HepG2 (cell line): ENCODE measurements around the gene CDT1. TPM values are rescaled to one million over a fixed set of nuclear protein-coding genes. Genes with fewer than 3 reads are reported as not detected.
A peak's percentile ranks its signal among the peaks of the same experiment; 100 is the strongest.

Source experiments
- ATAC-seq: fragments of 200-7000 bp; cut with Tn5 transposase; 3 replicates; pipeline ENCODE4 v1.9.1; 2020; ENCODE audit warnings: mild to moderate bottlenecking, moderate library complexity
- BruUV-seq: library from RNA; stranded (reverse); fragments of 400-500 nt; replicated peaks from 2 replicates; lab custom pipeline; 2021; lab: Mats Ljungman, UMichigan
- CTCF ChIA-PET: fragments of 300-600 bp; formaldehyde crosslinking; extraction: SDS; loops from one replicate; lab custom pipeline; 2021; ENCODE audit warnings: low total read pairs, inconsistent platforms, low intra/inter-chr PET ratio; lab: Yijun Ruan, JAX
- POLR2A ChIA-PET: fragments of 350-600 bp; sonication (Branson Sonifier 250); formaldehyde crosslinking; loops from one replicate; lab custom pipeline; 2020; ENCODE audit warnings: antibody characterized with exemption, inconsistent platforms; lab: Yijun Ruan, JAX
- DNase-seq: peaks from one replicate; pipeline ENCODE4 v3.0.0-alpha.2; 2015; ENCODE audit warnings: low spot score
- FAIRE-seq: peaks from 3 replicates; lab custom pipeline; 2011; peaks lifted over from hg19 to GRCh38; lab: Jason Lieb, UNC
- H2AFZ ChIP-seq: one replicate; pipeline ENCODE4 v1.6.1; 2011; ENCODE audit warnings: low read length, inconsistent platforms
- H3K27ac ChIP-seq: fragments of 300-600 bp; 3 replicates; pipeline ENCODE4 v1.8.0; 2011; ENCODE audit warnings: mixed run types, mild to moderate bottlenecking, mixed read lengths, low read length, inconsistent platforms; ENCODE audit not compliant: insufficient read depth; ENCODE audit errors: extremely low read length
- H3K27me3 ChIP-seq, 2 experiments: fragments of 200-600 bp in 1 of 2; 2 replicates in 1 of 2; 3 replicates in 1 of 2; pipeline versions ENCODE4 v1.6.0 to v1.8.0; 2011; ENCODE audit warnings: low read length in 2 of 2, mild to moderate bottlenecking in 2 of 2, moderate library complexity in 2 of 2, inconsistent platforms in 1 of 2; ENCODE audit not compliant: insufficient read depth in 2 of 2, control insufficient read depth in 1 of 2
- H3K36me3 ChIP-seq, 2 experiments: fragments of 200-600 bp in 1 of 2; replicated peaks in 1 of 2; 2 replicates in 1 of 2; 3 replicates in 1 of 2; pipeline versions ENCODE4 v1.5.1 to v1.8.0; 2011; ENCODE audit warnings: low read length in 2 of 2, inconsistent platforms in 1 of 2; ENCODE audit not compliant: insufficient read depth in 2 of 2, control insufficient read depth in 1 of 2
- H3K4me1 ChIP-seq: 2 replicates; pipeline ENCODE4 v1.5.1; 2012; ENCODE audit warnings: low read length, inconsistent platforms; ENCODE audit not compliant: insufficient read depth
- H3K4me2 ChIP-seq: 2 replicates; pipeline ENCODE4 v1.6.0; 2011; ENCODE audit warnings: low read depth, low read length, inconsistent platforms
- H3K4me3 ChIP-seq, 3 experiments: fragments of 200-600 bp in 1 of 3; sonication (generic), shearing (Covaris generic) in 1 of 3; replicated peaks in 1 of 3; 2 replicates each; pipeline ENCODE4 v1.5.1; 2011 to 2016; ENCODE audit warnings: low read length in 3 of 3, inconsistent platforms in 2 of 3, low read depth in 2 of 3, mild to moderate bottlenecking in 2 of 3, control low read depth in 1 of 3, mixed read lengths in 1 of 3; ENCODE audit not compliant: insufficient read depth in 1 of 3
- H3K79me2 ChIP-seq: one replicate; pipeline ENCODE4 v1.6.1; 2011; ENCODE audit warnings: low read length, inconsistent platforms; ENCODE audit not compliant: insufficient read depth
- H3K9ac ChIP-seq: 2 replicates; pipeline ENCODE4 v1.6.0; 2011; ENCODE audit warnings: mild to moderate bottlenecking, low read depth, low read length, inconsistent platforms; ENCODE audit not compliant: insufficient read depth
- H3K9me3 ChIP-seq: 2 replicates; pipeline ENCODE4 v1.5.1; 2012; ENCODE audit warnings: mild to moderate bottlenecking, low read length
- H4K20me1 ChIP-seq: 2 replicates; pipeline ENCODE4 v1.6.0; 2011; ENCODE audit warnings: inconsistent platforms, mild to moderate bottlenecking, low read length, moderate library complexity; ENCODE audit not compliant: insufficient read depth
- AGO2 ChIP-seq: fragments of 200-400 bp; formaldehyde crosslinking; optimal IDR thresholded peaks from 2 replicates; pipeline ENCODE3; 2017; ENCODE audit warnings: mild to moderate bottlenecking, low read depth, low read length, moderate library complexity
- AHR ChIP-seq: IDR thresholded peaks from 2 replicates; pipeline ENCODE4 v1.6.1; 2018; ENCODE audit warnings: missing genetic modification reagents, missing compliant biosample characterization
- ASH2L ChIP-seq: fragments of 300-600, 200-600 bp; sonication (generic); IDR thresholded peaks from 2 replicates; pipeline ENCODE4 v1.7.0; 2017; ENCODE audit warnings: low read depth, mild to moderate bottlenecking, moderate library complexity, mixed read lengths, low read length; ENCODE audit not compliant: insufficient read length
- FIP1L1 ChIP-seq: fragments of 200-400 bp; formaldehyde crosslinking; IDR thresholded peaks from 2 replicates; pipeline ENCODE4 v1.6.1; 2018; ENCODE audit warnings: low read depth, mild to moderate bottlenecking, low read length, moderate library complexity, borderline replicate concordance; ENCODE audit not compliant: insufficient read depth
- HNRNPL ChIP-seq: fragments of 200-400 bp; formaldehyde crosslinking; IDR thresholded peaks from 2 replicates; pipeline ENCODE4 v1.6.1; 2017; ENCODE audit warnings: mild to moderate bottlenecking, low read depth, low read length
- HNRNPUL1 ChIP-seq: fragments of 200-400 bp; formaldehyde crosslinking; IDR thresholded peaks from 2 replicates; pipeline ENCODE4 v1.6.1; 2017; ENCODE audit warnings: low read depth, mild to moderate bottlenecking, low read length, moderate library complexity
- KDM2A ChIP-seq: sonication (generic); formaldehyde crosslinking; IDR thresholded peaks from 2 replicates; pipeline ENCODE4 v1.4.0; 2020; ENCODE audit warnings: low read depth, missing genetic modification reagents, borderline replicate concordance
- KLF9 ChIP-seq: IDR thresholded peaks from 2 replicates; pipeline ENCODE4 v1.6.1; 2016; ENCODE audit warnings: low read depth
- MXD4 ChIP-seq: IDR thresholded peaks from 2 replicates; pipeline ENCODE4 v1.6.1; 2016; ENCODE audit warnings: mild to moderate bottlenecking, missing biosample characterization, missing genetic modification reagents
- NCOA5 ChIP-seq: sonication (generic); formaldehyde crosslinking; IDR thresholded peaks from 2 replicates; pipeline ENCODE4 v1.4.0; 2020; ENCODE audit warnings: missing genetic modification reagents
- POLR2G ChIP-seq: fragments of 200-400 bp; formaldehyde crosslinking; IDR thresholded peaks from 2 replicates; pipeline ENCODE4 v1.6.1; 2018; ENCODE audit warnings: mild to moderate bottlenecking, low read depth, low read length, moderate library complexity
- PRDM10 ChIP-seq: sonication (generic); formaldehyde crosslinking; IDR thresholded peaks from 2 replicates; pipeline ENCODE4 v1.4.0; 2020; ENCODE audit warnings: low read depth, missing genetic modification reagents
- RBFOX2 ChIP-seq: fragments of 200-400 bp; formaldehyde crosslinking; IDR thresholded peaks from 2 replicates; pipeline ENCODE4 v1.6.1; 2017; ENCODE audit warnings: low read depth, mild to moderate bottlenecking, low read length
- STAT5B ChIP-seq: sonication (generic); formaldehyde crosslinking; IDR thresholded peaks from 2 replicates; pipeline ENCODE4 v1.4.0; 2020; ENCODE audit warnings: missing genetic modification reagents
- TBX2 ChIP-seq: sonication (generic); formaldehyde crosslinking; IDR thresholded peaks from 2 replicates; pipeline ENCODE4 v1.5.0; 2020; ENCODE audit warnings: missing genetic modification reagents, mild to moderate bottlenecking, borderline replicate concordance
- TCF7L2 ChIP-seq: IDR thresholded peaks from 2 replicates; pipeline ENCODE4 v1.6.1; 2011; ENCODE audit warnings: mild to moderate bottlenecking, low read depth, low read length, moderate library complexity
- ZFP1 ChIP-seq: IDR thresholded peaks from 2 replicates; pipeline ENCODE4 v1.6.1; 2016
- ZNF263 ChIP-seq: sonication (generic); formaldehyde crosslinking; IDR thresholded peaks from 2 replicates; pipeline ENCODE4 v1.4.0; 2020; ENCODE audit warnings: missing genetic modification reagents
- ZNF572 ChIP-seq: sonication (generic); formaldehyde crosslinking; IDR thresholded peaks from 2 replicates; pipeline ENCODE4 v1.5.1; 2020; ENCODE audit warnings: mild to moderate bottlenecking, missing genetic modification reagents
- ZNF639 ChIP-seq: conservative IDR thresholded peaks from 2 replicates; pipeline ENCODE4 v1.6.1; 2018; ENCODE audit warnings: missing genetic modification reagents
- ZNF777 ChIP-seq: sonication (generic); formaldehyde crosslinking; IDR thresholded peaks from 2 replicates; pipeline ENCODE4 v1.4.0; 2020; ENCODE audit warnings: missing genetic modification reagents
- ZSCAN21 ChIP-seq: sonication (generic); formaldehyde crosslinking; IDR thresholded peaks from 2 replicates; pipeline ENCODE4 v1.8.0; 2022; ENCODE audit warnings: mild to moderate bottlenecking, missing genetic modification reagents, moderate library complexity, borderline replicate concordance
- WGBS: methylation state at CpG from one replicate; pipeline ENCODE4 v1.1.6; 2017; ENCODE audit warnings: low lambda C conversion rate; 5-methylcytosine and 5-hydroxymethylcytosine counted together
- in situ Hi-C: cut with HindIII; loops from 2 replicates; pipeline ENCODE4 v1.10.0; 2017; ENCODE audit warnings: low pct_unique_long_range_greater_than_20kb; ENCODE audit not compliant: extremely low pct_ligation_motif_present
- intact Hi-C: fragments of 100-400 bp; cut with micrococcal nuclease; formaldehyde crosslinking; loops from one replicate; pipeline ENCODE4 v1.10.0; 2022; ENCODE audit not compliant: unreplicated experiment
- polyA plus RNA-seq, 8 experiments: library from polyadenylated mRNA; depleted of rRNA in 3 of 8; stranded (reverse) in 7 of 8; unstranded in 1 of 8; fragments of >200 nt; fragmentation: Illumina TruSeq in 4 of 8; extraction: Trizol in 4 of 8; gene quantifications; 2 replicates each; pipeline versions ENCODE4 v1.2.1 to v1.2.3, GENCODE V29; 2011 to 2016; ENCODE audit warnings: low read depth in 4 of 8, missing spikeins in 1 of 8, mixed read lengths in 1 of 8; ENCODE audit not compliant: insufficient read depth in 1 of 8
- total RNA-seq, 5 experiments: library from RNA; depleted of rRNA; stranded (reverse); fragments of >200 nt; fragmentation: Illumina TruSeq; extraction: Trizol; gene quantifications; 2 replicates each; pipeline ENCODE4 v1.2.3, GENCODE V29; 2016; ENCODE audit warnings: low read depth in 1 of 5

CDT1 gene
- total and polyA plus RNA-seq, 2 of the 13 experiments (the other 11 are each of a cell fraction or from before 2014, with no cell fraction given), result 23.1 to 23.8 TPM

- H4K20me1 ChIP-seq, result peaks cover 11% of the 10 kb centered on the region; the same call in 1 of the 2 replicates
- H3K36me3 ChIP-seq, result peaks cover 15 to 43% of the 10 kb centered on the region in 2 experiments
- peak overlapping the region; percentile 8 for H3K27ac ChIP-seq
- no peak for DNase-seq
- H3K9ac ChIP-seq, result no peak overlapping the region
- ATAC-seq, result no peak
- H3K79me2 ChIP-seq, result peaks cover 30% of the 10 kb centered on the region
- intact Hi-C loops, result no loop called here
- H3K4me2 ChIP-seq, result no peak overlapping the region
- H3K4me1 ChIP-seq, result peaks cover 42% of the 10 kb centered on the region
- no peak overlapping the region for H2AFZ ChIP-seq
- no TSS peak for BruUV-seq
- 100% methylated on average over 3 of the region's 21 CpGs for WGBS
- no peaks in the 10 kb centered on the region for H3K27me3 ChIP-seq
- ChIA-PET CTCF (no interaction called here), POLR2A (interaction anchor here (1.6 to 2.2 kb wide), 2 partner anchors 42 to 46 kb away, joined by 5 to 6 read pairs; no protein-coding TSS in a partner anchor)
- no peak for FAIRE-seq
- H3K4me3 ChIP-seq, result no peak overlapping the region
- in situ Hi-C loops, result no loop called here
- H3K9me3 ChIP-seq, result no peaks in the 10 kb centered on the region
- TF ChIP-seq NCOA5 (CRISPR knock-in tag), result no peak
- TF ChIP-seq HNRNPUL1, result no peak
- no peak for TF ChIP-seq MXD4 (CRISPR knock-in tag)
- TF ChIP-seq ASH2L, result no peak
- no peak for TF ChIP-seq ZNF639 (CRISPR knock-in tag)
- TF ChIP-seq TCF7L2, result no peak
- TF ChIP-seq FIP1L1, result 0 out of 2 replicates have a peak, but pooled peaks have one; percentile 27
- peak; percentile 17; the same call in 1 of the 2 replicates for TF ChIP-seq HNRNPL
- TF ChIP-seq KDM2A (CRISPR knock-in tag), result 0 out of 2 replicates have a peak, but pooled peaks have one; percentile 14
- peak; percentile 12; the same call in 1 of the 2 replicates for TF ChIP-seq AHR (CRISPR knock-in tag)
- peak; percentile 19; the same call in 1 of the 2 replicates for TF ChIP-seq PRDM10 (CRISPR knock-in tag)
- TF ChIP-seq ZFP1, result no peak
- no peak for TF ChIP-seq ZSCAN21
- TF ChIP-seq ZNF777, result no peak
- 0 out of 2 replicates have a peak, but pooled peaks have one; percentile 7 for TF ChIP-seq POLR2G
- TF ChIP-seq RBFOX2, result peak; percentile 68; the same call in 1 of the 2 replicates
- TF ChIP-seq KLF9, result no peak
- peak; percentile 80 for TF ChIP-seq AGO2
- TF ChIP-seq STAT5B (CRISPR knock-in tag), result no peak
- TF ChIP-seq ZNF572, result 0 out of 2 replicates have a peak, but pooled peaks have one; percentile 38
- TF ChIP-seq ZNF263, result peak; percentile 47; the same call in 1 of the 2 replicates
- TF ChIP-seq TBX2 (CRISPR knock-in tag), result no peak
Observed at GRCh38 chr16:88805887-88806393, 2.4 kb downstream of the CDT1 start.
